Panc1 (cell line): ENCODE results near the gene FDXR. TPM values are rescaled to one million over a fixed set of nuclear protein-coding genes. Genes with fewer than 3 reads are reported as not detected.

Source experiments
- ATAC-seq: fragments of 200-7000 bp; cut with Tn5 transposase; 2 replicates; pipeline ENCODE4 v1.9.1; 2020; ENCODE audit warnings: mild to moderate bottlenecking, moderate library complexity
- BruUV-seq: library from RNA; stranded (reverse); fragments of 400-500 nt; replicated peaks from 2 replicates; lab custom pipeline; 2021; lab: Mats Ljungman, UMichigan
- CTCF ChIA-PET: fragments of 300-600 bp; sonication (Branson Sonifier 250); formaldehyde crosslinking; loops from one replicate; lab custom pipeline; 2022; ENCODE audit warnings: antibody characterized with exemption; lab: Charles Lee
- POLR2A ChIA-PET: fragments of 300-600 bp; sonication (Branson Sonifier 250); formaldehyde crosslinking; loops from one replicate; lab custom pipeline; 2022; ENCODE audit warnings: antibody characterized with exemption; lab: Charles Lee
- DNase-seq: peaks from one replicate; pipeline ENCODE4 v3.0.0-alpha.2; 2010; ENCODE audit warnings: low read depth, low spot score
- H3K27ac ChIP-seq: 2 replicates; pipeline ENCODE4 v1.5.1; 2011; ENCODE audit warnings: mild to moderate bottlenecking, low read length, inconsistent platforms
- H3K27me3 ChIP-seq: fragments of 200-500 bp; sonication (Bioruptor generic); 2 replicates; pipeline ENCODE4 v1.6.0; 2014; ENCODE audit warnings: low read length, inconsistent platforms; ENCODE audit not compliant: control insufficient read depth, insufficient read depth
- H3K36me3 ChIP-seq: fragments of 200-500 bp; sonication (Bioruptor generic); 2 replicates; pipeline ENCODE4 v1.5.1; 2014; ENCODE audit warnings: inconsistent platforms, mild to moderate bottlenecking, low read length, moderate library complexity; ENCODE audit not compliant: control insufficient read depth, insufficient read depth
- H3K4me1 ChIP-seq: 2 replicates; pipeline ENCODE4 v1.5.1; 2011; ENCODE audit warnings: inconsistent platforms, mild to moderate bottlenecking, low read length, moderate library complexity; ENCODE audit not compliant: control insufficient read depth, insufficient read depth
- H3K4me3 ChIP-seq, 2 experiments: 2 replicates each; pipeline ENCODE4 v1.5.1; 2011 to 2012; ENCODE audit warnings: low read depth in 2 of 2, low read length in 2 of 2, mild to moderate bottlenecking in 2 of 2, inconsistent platforms in 1 of 2, moderate library complexity in 1 of 2
- H3K9me3 ChIP-seq: fragments of 200-500 bp; sonication (Bioruptor generic); 2 replicates; pipeline ENCODE4 v1.5.1; 2014; ENCODE audit warnings: low read depth, mild to moderate bottlenecking, inconsistent platforms, low read length, moderate library complexity; ENCODE audit not compliant: control insufficient read depth, insufficient read depth
- POLR2AphosphoS5 ChIP-seq: IDR thresholded peaks from 2 replicates; pipeline ENCODE4 v1.6.1; 2012; ENCODE audit warnings: mild to moderate bottlenecking, low read depth, low read length, moderate library complexity
- SIN3A ChIP-seq: IDR thresholded peaks from 2 replicates; pipeline ENCODE4 v1.6.1; 2012; ENCODE audit warnings: low read depth, mild to moderate bottlenecking, low read length, moderate library complexity, borderline replicate concordance; ENCODE audit not compliant: insufficient read depth
- TCF7L2 ChIP-seq: IDR thresholded peaks from 2 replicates; pipeline ENCODE4 v1.6.1; 2011; ENCODE audit warnings: mild to moderate bottlenecking, low read depth, low read length, inconsistent platforms
- in situ Hi-C: cut with HindIII; loops from 2 replicates; pipeline ENCODE4 v1.10.0; 2016; ENCODE audit warnings: low sequenced_read_pairs, low pct_unique_long_range_greater_than_20kb
- intact Hi-C: fragments of 100-400 bp; cut with micrococcal nuclease; formaldehyde crosslinking; loops from one replicate; pipeline ENCODE4 v1.10.0; 2022; ENCODE audit not compliant: unreplicated experiment
- total RNA-seq: library from RNA; stranded (reverse); gene quantifications from one replicate; pipeline ENCODE4 v1.2.1, GENCODE V29; 2021; ENCODE audit not compliant: unreplicated experiment
- TF ChIP-seq, protein P1 (sequence below): fragments of 450-650 bp; IDR thresholded peaks from 2 replicates; pipeline ENCODE4 v1.5.1; 2017; ENCODE audit warnings: mild to moderate bottlenecking
- TF ChIP-seq, protein P2 (sequence below), 2 experiments: IDR thresholded peaks; 2 replicates each; pipeline ENCODE4 v1.6.1; 2011 to 2012; ENCODE audit warnings: low read depth in 2 of 2, control low read depth in 1 of 2, low read length in 1 of 2, mild to moderate bottlenecking in 1 of 2, moderate library complexity in 1 of 2; ENCODE audit not compliant: insufficient read depth in 1 of 2

FDXR gene
- total RNA-seq, 1 experiment from 2014 or later, result 21.8 TPM

DNA sequence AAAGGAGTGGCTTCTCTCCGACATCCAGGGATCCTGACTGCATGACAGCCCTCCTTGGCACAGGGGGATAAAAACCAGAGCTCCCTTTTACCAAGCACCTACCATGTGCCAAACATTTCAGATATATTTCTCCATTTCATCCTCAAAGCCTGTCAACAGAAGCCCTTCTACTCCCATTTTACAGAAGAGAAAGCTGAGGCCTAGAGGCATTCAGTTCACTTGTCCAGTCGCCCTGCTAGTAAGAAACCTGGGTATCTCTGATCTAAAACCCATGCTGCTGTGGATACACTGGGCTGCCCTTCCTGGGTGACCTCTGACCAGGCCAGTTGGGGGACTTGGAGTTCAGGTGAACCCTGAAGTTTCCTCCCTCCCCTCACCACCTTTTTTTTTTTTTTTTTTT lies 5.9 kb upstream of the FDXR start:
- POLR2A ChIA-PET, result no interaction called here
- Histone ChIP-seq H3K4me1 (peaks cover 6% of the 10 kb centered on the region), H3K27ac (no peak overlapping the region), H3K9me3 (no peaks in the 10 kb centered on the region), H3K36me3 (peaks cover 1% of the 10 kb centered on the region; the same call in 1 of the 2 replicates), H3K4me3 (no peak overlapping the region), H3K27me3 (no peaks in the 10 kb centered on the region)
- DNase-seq (no peak), ATAC-seq (no peak)
- intact Hi-C loops, result no loop called here
- CTCF ChIA-PET, result no interaction called here
- TF ChIP-seq, protein P1, sequence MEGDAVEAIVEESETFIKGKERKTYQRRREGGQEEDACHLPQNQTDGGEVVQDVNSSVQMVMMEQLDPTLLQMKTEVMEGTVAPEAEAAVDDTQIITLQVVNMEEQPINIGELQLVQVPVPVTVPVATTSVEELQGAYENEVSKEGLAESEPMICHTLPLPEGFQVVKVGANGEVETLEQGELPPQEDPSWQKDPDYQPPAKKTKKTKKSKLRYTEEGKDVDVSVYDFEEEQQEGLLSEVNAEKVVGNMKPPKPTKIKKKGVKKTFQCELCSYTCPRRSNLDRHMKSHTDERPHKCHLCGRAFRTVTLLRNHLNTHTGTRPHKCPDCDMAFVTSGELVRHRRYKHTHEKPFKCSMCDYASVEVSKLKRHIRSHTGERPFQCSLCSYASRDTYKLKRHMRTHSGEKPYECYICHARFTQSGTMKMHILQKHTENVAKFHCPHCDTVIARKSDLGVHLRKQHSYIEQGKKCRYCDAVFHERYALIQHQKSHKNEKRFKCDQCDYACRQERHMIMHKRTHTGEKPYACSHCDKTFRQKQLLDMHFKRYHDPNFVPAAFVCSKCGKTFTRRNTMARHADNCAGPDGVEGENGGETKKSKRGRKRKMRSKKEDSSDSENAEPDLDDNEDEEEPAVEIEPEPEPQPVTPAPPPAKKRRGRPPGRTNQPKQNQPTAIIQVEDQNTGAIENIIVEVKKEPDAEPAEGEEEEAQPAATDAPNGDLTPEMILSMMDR, result no peak
- TF ChIP-seq POLR2AphosphoS5 (no peak), SIN3A (no peak), TCF7L2 (no peak)
- TF ChIP-seq, protein P2, sequence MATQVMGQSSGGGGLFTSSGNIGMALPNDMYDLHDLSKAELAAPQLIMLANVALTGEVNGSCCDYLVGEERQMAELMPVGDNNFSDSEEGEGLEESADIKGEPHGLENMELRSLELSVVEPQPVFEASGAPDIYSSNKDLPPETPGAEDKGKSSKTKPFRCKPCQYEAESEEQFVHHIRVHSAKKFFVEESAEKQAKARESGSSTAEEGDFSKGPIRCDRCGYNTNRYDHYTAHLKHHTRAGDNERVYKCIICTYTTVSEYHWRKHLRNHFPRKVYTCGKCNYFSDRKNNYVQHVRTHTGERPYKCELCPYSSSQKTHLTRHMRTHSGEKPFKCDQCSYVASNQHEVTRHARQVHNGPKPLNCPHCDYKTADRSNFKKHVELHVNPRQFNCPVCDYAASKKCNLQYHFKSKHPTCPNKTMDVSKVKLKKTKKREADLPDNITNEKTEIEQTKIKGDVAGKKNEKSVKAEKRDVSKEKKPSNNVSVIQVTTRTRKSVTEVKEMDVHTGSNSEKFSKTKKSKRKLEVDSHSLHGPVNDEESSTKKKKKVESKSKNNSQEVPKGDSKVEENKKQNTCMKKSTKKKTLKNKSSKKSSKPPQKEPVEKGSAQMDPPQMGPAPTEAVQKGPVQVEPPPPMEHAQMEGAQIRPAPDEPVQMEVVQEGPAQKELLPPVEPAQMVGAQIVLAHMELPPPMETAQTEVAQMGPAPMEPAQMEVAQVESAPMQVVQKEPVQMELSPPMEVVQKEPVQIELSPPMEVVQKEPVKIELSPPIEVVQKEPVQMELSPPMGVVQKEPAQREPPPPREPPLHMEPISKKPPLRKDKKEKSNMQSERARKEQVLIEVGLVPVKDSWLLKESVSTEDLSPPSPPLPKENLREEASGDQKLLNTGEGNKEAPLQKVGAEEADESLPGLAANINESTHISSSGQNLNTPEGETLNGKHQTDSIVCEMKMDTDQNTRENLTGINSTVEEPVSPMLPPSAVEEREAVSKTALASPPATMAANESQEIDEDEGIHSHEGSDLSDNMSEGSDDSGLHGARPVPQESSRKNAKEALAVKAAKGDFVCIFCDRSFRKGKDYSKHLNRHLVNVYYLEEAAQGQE (IDR thresholded peaks at IDR 0.05; ENCODE audit: insufficient read depth in 1 of 2, low read depth in 2 of 2, low read length in 1 of 2), result no peak
- in situ Hi-C loops, result no loop called here
- BruUV-seq, result no TSS peak

DNA sequence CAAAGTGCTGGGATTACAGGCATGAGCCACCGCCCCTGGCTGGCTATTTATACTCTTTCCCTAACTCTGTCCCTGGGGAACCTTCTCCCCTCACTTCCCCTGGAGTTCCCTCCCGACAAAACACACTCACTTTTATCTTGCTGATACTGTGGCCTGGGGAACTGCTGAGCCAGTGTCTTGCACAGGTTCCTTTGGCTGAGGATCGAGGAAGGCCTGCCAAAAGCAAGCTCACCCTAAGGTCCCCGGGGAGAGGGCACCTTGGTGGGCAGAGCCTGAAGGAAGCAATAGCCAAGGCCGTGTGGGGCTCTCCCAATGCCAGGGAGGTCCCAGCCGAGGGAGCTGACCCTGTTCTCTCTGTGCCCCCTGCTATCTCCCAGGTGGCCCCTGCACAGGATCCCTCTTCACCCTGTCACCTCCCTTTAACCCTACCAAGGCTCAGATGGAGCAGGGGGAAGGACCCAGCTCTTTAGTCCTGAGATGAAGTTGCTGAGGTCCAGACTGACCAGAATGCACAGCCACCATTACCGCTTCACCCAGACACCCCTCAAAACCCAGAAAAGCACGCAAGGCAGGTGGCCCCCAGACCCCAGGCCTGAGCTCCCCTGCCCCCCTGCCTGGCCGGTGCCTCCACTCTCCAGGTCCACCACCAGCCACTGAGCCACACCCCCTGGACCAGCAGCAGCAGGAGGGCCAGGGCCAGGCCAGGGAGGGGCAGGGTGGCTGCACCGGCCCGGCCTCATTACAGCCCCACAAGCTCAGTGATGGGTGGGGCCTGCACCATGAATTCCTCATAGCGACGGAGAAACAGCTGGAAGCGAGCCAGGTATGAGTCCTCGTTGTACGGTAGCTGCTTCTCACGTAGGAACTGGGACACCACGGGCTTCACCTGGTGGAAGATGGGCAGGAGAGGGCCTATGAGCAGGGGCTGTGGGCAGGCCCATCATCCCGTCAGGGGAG lies 5.1 kb upstream of the FDXR start:
- no TSS peak for BruUV-seq
- ATAC-seq (no peak), DNase-seq (no peak)
- POLR2A ChIA-PET, result interaction anchor here (0.9 kb wide), 1 partner anchor 16 kb away, joined by 10 read pairs; no protein-coding TSS in a partner anchor
- peaks cover 2% of the 10 kb centered on the region; the same call in 1 of the 2 replicates for H3K36me3 ChIP-seq
- intact Hi-C loops (no loop called here), in situ Hi-C loops (no loop called here)
- no peaks in the 10 kb centered on the region for H3K9me3 ChIP-seq
- no peak overlapping the region for H3K4me3 ChIP-seq
- peaks cover 6% of the 10 kb centered on the region for H3K4me1 ChIP-seq
- TF ChIP-seq SIN3A (no peak), POLR2AphosphoS5 (no peak), TCF7L2 (no peak)
- TF ChIP-seq, protein P2 (IDR thresholded peaks at IDR 0.05; ENCODE audit: insufficient read depth in 1 of 2, low read depth in 2 of 2, low read length in 1 of 2), result no peak
- TF ChIP-seq, protein P1, result no peak
- no peak overlapping the region for H3K27ac ChIP-seq
- no peaks in the 10 kb centered on the region for H3K27me3 ChIP-seq
- CTCF ChIA-PET, result interaction anchor here (0.7 to 0.8 kb wide), 2 partner anchors 10 to 13 kb away, joined by 3 to 4 read pairs; no protein-coding TSS in a partner anchor
